Measurements from ENCODE around the gene FARP1.

DNA sequence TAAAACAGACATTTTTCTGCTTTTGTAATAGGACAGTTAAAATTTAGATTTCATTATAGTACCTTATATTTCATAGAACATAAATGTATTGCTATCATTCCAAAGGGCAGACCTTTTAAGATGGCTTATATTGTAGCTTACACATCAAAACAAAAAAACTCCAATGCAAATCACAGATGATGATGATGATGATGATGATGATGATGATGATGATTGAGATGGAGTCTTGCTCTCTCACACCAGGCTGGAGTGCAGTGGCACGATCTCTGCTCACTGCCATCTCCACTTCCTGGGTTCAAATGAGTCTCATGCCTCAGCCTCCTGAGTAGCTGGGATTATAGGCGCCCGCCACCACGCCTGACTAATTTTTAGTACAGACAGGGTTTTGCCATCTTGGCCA lies 224.1 kb downstream of the FARP1 start:
- no peak for TF ChIP-seq CTCF (conservative IDR thresholded peaks at IDR 0.05; ENCODE audit: low read length)
- no peak for TF ChIP-seq EZH2phosphoT487 (IDR thresholded peaks at IDR 0.05; ENCODE audit: borderline replicate concordance, low read depth, low read length)
